ENCODE data around the gene ZNF385C. TPM values are rescaled to one million over a fixed set of nuclear protein-coding genes. Genes with fewer than 3 reads are reported as not detected.

The ZNF385C gene
- total RNA-seq, 2 experiments from 2014 or later = 0.67 to 0.85 TPM

DNA sequence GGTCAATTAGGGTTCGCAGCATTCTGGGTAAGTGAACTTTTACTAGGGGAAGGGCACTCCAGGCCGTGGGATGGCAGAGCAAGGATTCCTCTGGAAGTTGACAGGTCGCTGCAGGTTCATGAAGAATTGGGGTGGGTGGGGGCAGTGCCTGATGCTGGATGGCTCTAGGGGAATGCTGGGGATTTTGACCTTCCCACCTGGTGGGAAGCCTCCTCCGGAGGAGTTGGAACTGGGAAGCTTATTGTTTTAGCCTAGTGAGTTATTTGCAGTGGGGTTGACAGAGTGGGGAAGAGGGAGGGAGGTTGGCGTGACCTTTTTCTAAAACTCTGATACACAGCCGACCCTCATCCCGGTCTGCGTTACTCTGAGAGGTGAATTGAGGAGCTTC, 47.3 kb downstream of the ZNF385C start:
- H2AFZ ChIP-seq (ENCODE audit: low read length) = no peak overlapping the region
- ChIA-PET POLR2A (no interaction called here), CTCF (ENCODE audit: unreplicated experiment) (no interaction called here)
- intact Hi-C loops (cut with micrococcal nuclease; ENCODE audit: unreplicated experiment) = no loop called here
- no peaks in the 10 kb centered on the region for H3K4me1 ChIP-seq (ENCODE audit: insufficient read depth, low read length, poor library complexity, severe bottlenecking)
- H3K79me2 ChIP-seq (ENCODE audit: insufficient read depth, low read depth, low read length) = no peaks in the 10 kb centered on the region
- no peaks in the 10 kb centered on the region for H3K36me3 ChIP-seq (ENCODE audit: insufficient read depth, low read length)
- H4K20me1 ChIP-seq (ENCODE audit: insufficient read depth, low read length) = no peaks in the 10 kb centered on the region
- no peaks in the 10 kb centered on the region for H3K9me2 ChIP-seq (ENCODE audit: insufficient read depth, low read length)
- 0 out of 2 replicates have a peak, but pooled peaks cover 2% of the 10 kb centered on the region for H3K9me3 ChIP-seq (ENCODE audit: low read length)
- no TSS peak for BruUV-seq (replicated peaks)
- no peak overlapping the region for H3K4me2 ChIP-seq (ENCODE audit: low read length)
- TF ChIP-seq EZH2phosphoT487 (IDR thresholded peaks at IDR 0.05; ENCODE audit: borderline replicate concordance, low read depth, low read length) = no peak
- TF ChIP-seq, protein P1, sequence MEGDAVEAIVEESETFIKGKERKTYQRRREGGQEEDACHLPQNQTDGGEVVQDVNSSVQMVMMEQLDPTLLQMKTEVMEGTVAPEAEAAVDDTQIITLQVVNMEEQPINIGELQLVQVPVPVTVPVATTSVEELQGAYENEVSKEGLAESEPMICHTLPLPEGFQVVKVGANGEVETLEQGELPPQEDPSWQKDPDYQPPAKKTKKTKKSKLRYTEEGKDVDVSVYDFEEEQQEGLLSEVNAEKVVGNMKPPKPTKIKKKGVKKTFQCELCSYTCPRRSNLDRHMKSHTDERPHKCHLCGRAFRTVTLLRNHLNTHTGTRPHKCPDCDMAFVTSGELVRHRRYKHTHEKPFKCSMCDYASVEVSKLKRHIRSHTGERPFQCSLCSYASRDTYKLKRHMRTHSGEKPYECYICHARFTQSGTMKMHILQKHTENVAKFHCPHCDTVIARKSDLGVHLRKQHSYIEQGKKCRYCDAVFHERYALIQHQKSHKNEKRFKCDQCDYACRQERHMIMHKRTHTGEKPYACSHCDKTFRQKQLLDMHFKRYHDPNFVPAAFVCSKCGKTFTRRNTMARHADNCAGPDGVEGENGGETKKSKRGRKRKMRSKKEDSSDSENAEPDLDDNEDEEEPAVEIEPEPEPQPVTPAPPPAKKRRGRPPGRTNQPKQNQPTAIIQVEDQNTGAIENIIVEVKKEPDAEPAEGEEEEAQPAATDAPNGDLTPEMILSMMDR (conservative IDR thresholded peaks at IDR 0.05; ENCODE audit: low read length) = no peak
- DNase-seq (ENCODE audit: low spot score) = no peak
- no peak overlapping the region for H3K27ac ChIP-seq (ENCODE audit: low read depth, low read length, poor library complexity, severe bottlenecking)
- H3K4me3 ChIP-seq (ENCODE audit: low read depth, low read length, poor library complexity, severe bottlenecking) = no peak overlapping the region

DNA sequence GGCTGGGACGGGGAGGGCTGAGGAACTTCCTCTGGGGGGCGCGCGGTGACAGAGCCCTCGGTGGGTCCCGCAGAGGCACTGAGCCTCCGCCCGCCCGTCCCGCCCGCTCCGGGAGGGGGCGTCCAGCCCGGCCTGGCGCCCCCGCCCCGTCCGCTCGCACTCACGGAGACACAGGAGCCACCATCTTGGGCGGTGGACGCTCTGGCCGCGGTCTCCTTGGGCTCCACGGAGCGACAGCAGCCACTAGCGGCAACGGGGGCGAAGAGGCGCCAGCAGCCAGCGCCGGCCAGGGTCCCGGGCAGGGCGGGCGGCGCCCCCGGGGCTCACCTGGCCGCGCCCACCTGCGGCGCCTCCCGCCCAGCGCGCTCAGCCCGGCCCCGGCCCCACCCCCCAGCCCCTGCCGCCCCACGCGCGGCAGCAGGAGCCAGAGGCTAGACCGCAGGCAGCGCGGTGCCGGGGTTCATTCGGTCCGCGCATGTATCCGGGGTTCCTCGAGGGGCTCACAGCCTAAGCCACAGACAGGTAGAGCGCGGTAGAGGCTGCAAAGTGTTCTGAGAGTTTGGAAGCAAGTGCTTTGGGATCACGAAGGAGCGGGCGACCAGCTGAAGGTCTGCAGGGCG, 47.8 kb downstream of the ZNF385C start, which contains the start of gene C17orf113:
TSS of gene C17orf113 (minus strand) at position 209 of the 620 bp plus-strand sequence. CDS start 7,225 bp downstream, outside the sequence.
- Histone ChIP-seq H3K4me2 (ENCODE audit: low read length) (no peak within 1 kb of the TSS), H3K36me3 (ENCODE audit: insufficient read depth, low read length) (no peaks in the 10 kb centered on the region), H3K27ac (ENCODE audit: low read depth, low read length, poor library complexity, severe bottlenecking) (no peak within 1 kb of the TSS), H2AFZ (ENCODE audit: low read length) (no peak within 1 kb of the TSS), H3K4me3 (ENCODE audit: low read depth, low read length, poor library complexity, severe bottlenecking) (no peak within 1 kb of the TSS), H3K9me3 (ENCODE audit: low read length) (no peaks in the 10 kb centered on the region), H3K9me2 (ENCODE audit: insufficient read depth, low read length) (no peaks in the 10 kb centered on the region), H3K79me2 (ENCODE audit: insufficient read depth, low read depth, low read length) (no peaks in the 10 kb centered on the region), H4K20me1 (ENCODE audit: insufficient read depth, low read length) (no peaks in the 10 kb centered on the region), H3K4me1 (ENCODE audit: insufficient read depth, low read length, poor library complexity, severe bottlenecking) (no peaks in the 10 kb centered on the region)
- intact Hi-C loops (cut with micrococcal nuclease; ENCODE audit: unreplicated experiment) = no loop called here
- POLR2A ChIA-PET = no interaction called here
- DNase-seq (ENCODE audit: low spot score) = no peak
- CTCF ChIA-PET (ENCODE audit: unreplicated experiment) = no interaction called here
- BruUV-seq (replicated peaks) = no TSS peak
- no peak for TF ChIP-seq EZH2phosphoT487 (IDR thresholded peaks at IDR 0.05; ENCODE audit: borderline replicate concordance, low read depth, low read length)
- TF ChIP-seq, protein P1 (conservative IDR thresholded peaks at IDR 0.05; ENCODE audit: low read length) = peak; percentile 37; the same call in 1 of the 2 replicates

DNA sequence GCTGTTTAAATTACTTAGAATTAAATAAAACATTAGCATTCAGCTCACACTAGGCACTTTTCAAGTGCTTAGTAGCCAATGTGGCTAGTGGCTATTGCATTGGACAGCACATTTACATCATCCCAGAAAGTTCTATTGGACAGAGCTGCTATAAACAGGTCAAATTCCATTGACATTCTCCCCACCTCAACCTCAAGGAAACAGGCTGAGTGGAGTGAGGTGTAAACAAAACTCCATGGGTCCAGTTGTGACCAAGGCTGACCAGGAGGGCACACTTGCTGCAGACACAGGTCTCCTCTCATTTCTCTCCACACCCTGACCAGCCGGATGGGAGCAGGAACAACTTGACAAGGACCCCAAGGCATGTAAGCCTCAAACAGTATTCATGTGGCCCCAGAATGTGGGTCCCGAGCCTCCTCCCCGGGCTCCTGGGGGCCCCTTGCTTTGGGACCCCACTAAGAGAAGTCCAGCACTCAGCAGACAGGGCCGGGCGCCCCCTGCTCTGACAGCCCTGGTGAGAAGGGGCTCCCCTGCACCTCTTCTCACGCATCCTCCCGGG, 48.4 kb downstream of the ZNF385C start:
- DNase-seq (ENCODE audit: low spot score) = no peak
- ChIA-PET POLR2A (no interaction called here), CTCF (ENCODE audit: unreplicated experiment) (no interaction called here)
- no peaks in the 10 kb centered on the region for H3K4me1 ChIP-seq (ENCODE audit: insufficient read depth, low read length, poor library complexity, severe bottlenecking)
- intact Hi-C loops (cut with micrococcal nuclease; ENCODE audit: unreplicated experiment) = no loop called here
- H3K4me2 ChIP-seq (ENCODE audit: low read length) = no peak overlapping the region
- no TSS peak for BruUV-seq (replicated peaks)
- no peaks in the 10 kb centered on the region for H4K20me1 ChIP-seq (ENCODE audit: insufficient read depth, low read length)
- H3K79me2 ChIP-seq (ENCODE audit: insufficient read depth, low read depth, low read length) = no peaks in the 10 kb centered on the region
- TF ChIP-seq, protein P1 (conservative IDR thresholded peaks at IDR 0.05; ENCODE audit: low read length) = no peak
- no peak for TF ChIP-seq EZH2phosphoT487 (IDR thresholded peaks at IDR 0.05; ENCODE audit: borderline replicate concordance, low read depth, low read length)
- no peak overlapping the region for H2AFZ ChIP-seq (ENCODE audit: low read length)
- H3K9me2 ChIP-seq (ENCODE audit: insufficient read depth, low read length) = no peaks in the 10 kb centered on the region
- no peak overlapping the region for H3K4me3 ChIP-seq (ENCODE audit: low read depth, low read length, poor library complexity, severe bottlenecking)
- H3K9me3 ChIP-seq (ENCODE audit: low read length) = no peaks in the 10 kb centered on the region
- H3K27ac ChIP-seq (ENCODE audit: low read depth, low read length, poor library complexity, severe bottlenecking) = no peak overlapping the region
- H3K36me3 ChIP-seq (ENCODE audit: insufficient read depth, low read length) = no peaks in the 10 kb centered on the region

All from OCI-LY7 (cell line).